WI38 (cell line): Measurements from ENCODE around the gene OR2W1.

Experiments
- H3K4me3 ChIP-seq: 2 replicates; pipeline ENCODE4 v1.5.1; 2011; ENCODE audit warnings: low read depth, mild to moderate bottlenecking, control low read depth, low read length
- CTCF ChIP-seq: IDR thresholded peaks from 2 replicates; pipeline ENCODE4 v1.5.1; 2012; ENCODE audit warnings: low read depth, mild to moderate bottlenecking, control low read depth, low read length

Gene OR2W1

GRCh38 chr6:29017428-29017802, 27.6 kb downstream of the OR2W1 start:
- no peak overlapping the region for H3K4me3 ChIP-seq

GRCh38 chr6:29016559-29017427, 28.2 kb downstream of the OR2W1 start:
- peak overlapping the region; percentile 52 for H3K4me3 ChIP-seq
- peak; percentile 85 for TF ChIP-seq CTCF

More at GRCh38 chr6:29017428-29017802, 27.6 kb downstream of the OR2W1 start:
- TF ChIP-seq CTCF, result no peak

GRCh38 chr6:29014729-29015608, 30.0 kb downstream of the OR2W1 start:
- H3K4me3 ChIP-seq, result no peak overlapping the region

GRCh38 chr6:29011276-29011734, 33.7 kb downstream of the OR2W1 start:
- peak overlapping the region; percentile 61 for H3K4me3 ChIP-seq
- no peak for TF ChIP-seq CTCF

More at GRCh38 chr6:29014729-29015608, 30.0 kb downstream of the OR2W1 start:
- TF ChIP-seq CTCF, result no peak

- H3K4me3 ChIP-seq, result no peak overlapping the region
- TF ChIP-seq CTCF, result no peak
Observed at GRCh38 chr6:29009358-29009757, 35.6 kb downstream of the OR2W1 start.

GRCh38 chr6:29008089-29008488, 36.9 kb downstream of the OR2W1 start:
- TF ChIP-seq CTCF, result no peak
- no peak overlapping the region for H3K4me3 ChIP-seq
